ENCODE measurements around the gene PLEKHA4.
"Not testable (repeated sequence)": the region's sequence is repeated elsewhere in the genome, so short reads cannot be mapped to it uniquely, and the experiment has no call there.

PLEKHA4 gene, protein sequence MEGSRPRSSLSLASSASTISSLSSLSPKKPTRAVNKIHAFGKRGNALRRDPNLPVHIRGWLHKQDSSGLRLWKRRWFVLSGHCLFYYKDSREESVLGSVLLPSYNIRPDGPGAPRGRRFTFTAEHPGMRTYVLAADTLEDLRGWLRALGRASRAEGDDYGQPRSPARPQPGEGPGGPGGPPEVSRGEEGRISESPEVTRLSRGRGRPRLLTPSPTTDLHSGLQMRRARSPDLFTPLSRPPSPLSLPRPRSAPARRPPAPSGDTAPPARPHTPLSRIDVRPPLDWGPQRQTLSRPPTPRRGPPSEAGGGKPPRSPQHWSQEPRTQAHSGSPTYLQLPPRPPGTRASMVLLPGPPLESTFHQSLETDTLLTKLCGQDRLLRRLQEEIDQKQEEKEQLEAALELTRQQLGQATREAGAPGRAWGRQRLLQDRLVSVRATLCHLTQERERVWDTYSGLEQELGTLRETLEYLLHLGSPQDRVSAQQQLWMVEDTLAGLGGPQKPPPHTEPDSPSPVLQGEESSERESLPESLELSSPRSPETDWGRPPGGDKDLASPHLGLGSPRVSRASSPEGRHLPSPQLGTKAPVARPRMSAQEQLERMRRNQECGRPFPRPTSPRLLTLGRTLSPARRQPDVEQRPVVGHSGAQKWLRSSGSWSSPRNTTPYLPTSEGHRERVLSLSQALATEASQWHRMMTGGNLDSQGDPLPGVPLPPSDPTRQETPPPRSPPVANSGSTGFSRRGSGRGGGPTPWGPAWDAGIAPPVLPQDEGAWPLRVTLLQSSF

DNA sequence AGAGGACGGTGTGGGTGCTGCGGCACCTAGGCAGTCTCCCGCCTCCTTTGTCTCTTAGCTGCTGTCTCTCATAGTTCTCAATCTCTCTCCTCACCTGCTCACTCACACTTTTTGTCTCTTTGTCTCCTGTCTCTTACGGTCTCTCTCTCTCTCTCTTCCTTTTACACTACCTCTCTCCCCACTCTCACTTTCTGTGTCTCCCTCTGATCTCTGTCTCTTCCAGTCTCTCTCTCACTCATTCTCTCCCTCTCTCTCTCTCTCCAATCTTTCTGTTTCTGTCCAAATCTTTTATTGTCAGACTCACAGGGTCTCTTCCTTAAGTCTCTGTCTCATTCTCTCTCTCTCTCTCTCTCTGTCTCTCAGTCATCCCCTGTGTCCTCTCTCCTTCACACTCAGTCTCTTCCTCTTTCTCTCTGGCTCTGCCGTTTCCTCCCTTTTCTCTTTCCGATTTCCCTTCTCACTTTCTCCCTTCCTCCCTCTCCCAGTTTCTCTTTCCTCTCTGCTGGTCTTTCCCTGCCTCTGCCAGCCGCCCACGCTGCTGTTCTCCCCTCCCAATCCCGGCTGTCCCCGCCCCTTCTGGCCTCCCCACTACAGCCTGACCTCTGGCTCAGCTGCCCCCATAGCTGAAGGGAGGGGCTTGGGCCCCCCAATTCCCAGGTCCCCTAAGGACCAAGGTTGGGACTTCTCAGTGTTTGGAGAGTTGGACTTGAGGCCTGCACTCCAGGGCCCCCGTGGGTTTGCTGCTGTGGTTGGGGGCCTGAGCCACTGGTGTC, at the start of gene PLEKHA4:
Gene PLEKHA4, minus strand, starts transcription at position 504 of the 773 bp plus-strand sequence. CDS start 997 bp downstream, outside the sequence.
- no peak for DNase-seq

DNA sequence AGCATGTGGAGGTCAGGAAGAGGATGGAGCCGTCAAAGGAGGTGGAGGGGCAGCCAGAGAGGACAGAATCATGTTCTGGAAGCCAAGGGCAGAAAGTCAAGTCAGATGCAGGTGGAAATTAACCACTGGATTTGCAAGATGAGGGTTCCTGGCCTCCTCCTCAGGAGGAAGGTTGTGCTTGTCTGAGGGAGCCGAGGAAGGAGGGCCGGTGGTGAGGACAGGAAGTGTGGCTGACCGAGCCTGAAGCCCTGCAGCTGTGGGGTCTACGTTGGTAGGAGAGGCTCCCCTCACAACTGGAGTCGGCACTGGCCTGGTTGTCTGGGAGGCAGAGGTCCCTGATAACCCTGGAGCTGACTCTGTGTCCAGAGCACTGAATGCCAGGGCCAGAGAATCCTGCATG, 49.7 kb upstream of the PLEKHA4 start:
- no peak for DNase-seq

DNA sequence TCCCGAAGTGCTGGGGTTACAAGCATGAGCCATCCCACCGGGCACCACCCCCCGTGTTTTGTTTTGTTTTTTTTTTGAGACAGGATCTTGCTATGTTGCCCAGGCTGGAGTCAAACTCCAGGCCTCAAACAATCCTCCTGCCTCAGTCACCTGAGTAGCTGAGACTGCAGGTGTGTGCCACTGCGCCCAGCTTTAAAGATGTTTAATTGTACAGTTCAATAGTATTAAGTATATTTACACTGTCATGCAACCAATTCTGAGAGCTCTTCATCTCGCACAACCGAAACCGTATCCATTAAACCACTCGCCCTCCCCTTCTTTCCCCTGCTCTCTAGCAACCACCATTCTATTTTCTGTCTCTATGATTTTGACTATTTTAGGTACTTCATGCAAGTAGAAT, 47.3 kb upstream of the PLEKHA4 start:
- DNase-seq, result no peak

DNA sequence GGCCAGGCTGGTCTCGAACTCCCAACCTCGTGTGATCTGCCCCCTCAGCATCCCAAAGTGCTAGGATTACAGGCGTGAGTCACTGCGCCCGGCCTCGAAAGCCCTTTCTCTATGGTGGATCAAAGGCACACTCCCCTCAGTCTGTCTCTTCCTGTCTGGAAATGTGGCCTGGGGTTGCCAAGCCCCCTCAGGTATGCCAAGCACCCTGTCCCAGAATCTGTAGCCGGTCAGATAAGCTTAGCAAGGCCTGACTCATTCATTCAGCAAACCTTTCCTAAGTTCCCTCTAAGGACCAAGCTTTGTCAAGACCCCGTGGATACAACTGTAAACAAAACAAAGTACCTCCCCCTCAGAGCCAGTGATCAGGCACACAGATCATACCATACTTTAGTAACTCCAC, 45.8 kb upstream of the PLEKHA4 start:
- no peak for DNase-seq

DNA sequence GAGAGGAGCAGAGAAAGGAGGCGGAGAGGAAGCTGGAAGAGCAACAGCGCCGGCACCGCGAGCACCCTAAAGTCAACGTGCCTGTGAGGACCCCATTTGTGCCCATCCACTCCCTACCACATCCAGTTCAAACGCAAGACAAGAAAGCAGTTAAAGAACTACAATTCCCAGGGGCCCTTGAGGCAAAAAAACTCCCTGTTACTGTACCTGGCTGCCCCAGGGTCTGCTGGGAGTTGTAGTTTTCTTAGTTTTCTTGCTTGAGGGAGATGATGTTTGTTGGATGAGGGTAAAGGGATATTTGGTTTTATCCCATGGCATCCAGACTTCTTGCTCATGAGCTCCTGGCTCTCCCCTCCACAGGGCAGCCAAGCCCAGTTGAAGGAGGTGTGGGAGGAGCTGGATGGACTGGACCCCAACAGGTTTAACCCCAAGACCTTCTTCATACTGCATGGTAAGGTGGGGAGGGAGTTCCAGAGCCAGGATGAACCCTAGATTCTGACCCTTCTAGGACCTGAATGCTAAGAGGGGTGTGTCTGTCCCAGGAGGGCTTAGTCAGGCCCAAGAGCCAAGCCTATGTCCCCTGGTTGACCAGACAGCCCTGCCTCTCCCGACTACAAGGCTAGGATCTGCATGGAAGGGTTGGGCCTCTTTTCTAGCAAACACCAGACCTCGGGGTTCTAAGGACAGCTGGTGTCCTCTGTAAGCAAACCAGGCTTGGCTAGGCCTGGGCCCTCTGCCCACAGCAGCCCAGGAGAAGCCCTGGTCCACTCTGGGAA, 44.9 kb upstream of the PLEKHA4 start:
- DNase-seq, result no peak

DNA sequence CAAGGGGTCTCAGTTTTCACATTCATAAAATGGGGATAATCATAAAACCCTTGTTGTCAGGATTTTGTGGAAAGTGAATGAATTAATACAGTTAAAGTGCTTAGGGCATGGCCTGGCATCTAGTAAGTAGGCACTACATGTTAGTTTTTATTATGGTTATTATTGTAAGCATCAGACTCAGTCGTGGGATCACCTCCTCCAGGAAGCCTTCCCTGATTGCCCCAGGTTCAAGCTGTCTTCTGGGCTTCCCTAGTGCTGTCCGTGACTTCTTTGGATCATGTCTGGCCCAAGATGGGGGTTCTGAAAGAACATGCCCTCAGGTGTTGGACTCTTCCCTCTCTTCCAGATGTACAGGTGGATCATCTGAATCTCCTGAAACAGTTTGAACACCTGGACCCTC, 42.4 kb upstream of the PLEKHA4 start:
- no peak for DNase-seq

DNA sequence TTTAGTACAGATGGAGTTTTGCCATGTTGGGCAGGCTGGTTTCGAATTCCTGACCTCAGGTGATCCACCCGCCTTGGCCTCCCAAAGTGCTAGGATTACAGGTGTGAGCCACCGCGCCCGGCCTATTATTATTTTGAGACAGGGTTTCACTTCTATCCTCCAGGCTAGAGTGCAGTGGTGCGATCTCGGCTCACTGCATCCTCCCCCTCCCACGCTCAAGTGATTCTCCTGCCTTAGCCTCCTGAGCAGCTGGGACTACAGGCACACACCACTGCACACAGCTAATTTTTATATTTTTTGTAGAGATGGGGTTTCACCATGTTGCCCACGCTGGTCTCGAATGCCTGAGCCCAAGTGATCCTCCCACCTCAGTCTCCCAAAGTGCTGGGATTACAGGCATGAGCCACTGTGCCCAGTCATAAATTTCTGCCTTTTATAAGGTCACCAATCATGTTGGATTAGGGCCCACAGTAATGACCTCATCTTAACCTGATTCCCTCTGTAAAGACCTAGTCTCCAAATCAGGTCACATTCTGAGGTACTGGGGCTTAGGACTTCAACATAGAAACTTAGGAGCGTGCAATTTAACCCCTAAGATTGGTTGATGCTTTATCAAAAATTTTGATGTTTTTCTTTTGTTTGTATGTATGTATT, 41.1 kb upstream of the PLEKHA4 start:
- not testable (repeated sequence) for DNase-seq

DNA sequence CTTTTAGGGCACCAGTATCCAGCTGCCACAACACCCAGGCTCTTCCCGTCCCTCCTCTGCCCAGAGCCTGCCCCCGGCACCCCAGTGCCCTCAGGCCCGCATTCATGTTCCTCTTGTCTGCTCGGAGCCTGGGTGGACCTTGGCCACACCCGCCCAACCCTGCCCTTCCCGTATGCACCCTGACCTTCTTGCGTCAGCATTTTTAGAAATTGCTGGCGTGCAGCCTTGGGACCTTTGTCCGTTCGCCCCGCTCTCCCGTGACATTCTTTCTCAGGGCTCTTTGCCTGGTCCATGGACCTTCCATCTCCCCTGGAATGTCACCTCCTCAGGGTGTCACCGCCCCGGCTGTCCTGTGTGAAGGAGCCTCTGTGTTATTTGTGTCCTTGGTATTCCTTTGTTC, 39.3 kb upstream of the PLEKHA4 start:
- DNase-seq, result no peak

DNA sequence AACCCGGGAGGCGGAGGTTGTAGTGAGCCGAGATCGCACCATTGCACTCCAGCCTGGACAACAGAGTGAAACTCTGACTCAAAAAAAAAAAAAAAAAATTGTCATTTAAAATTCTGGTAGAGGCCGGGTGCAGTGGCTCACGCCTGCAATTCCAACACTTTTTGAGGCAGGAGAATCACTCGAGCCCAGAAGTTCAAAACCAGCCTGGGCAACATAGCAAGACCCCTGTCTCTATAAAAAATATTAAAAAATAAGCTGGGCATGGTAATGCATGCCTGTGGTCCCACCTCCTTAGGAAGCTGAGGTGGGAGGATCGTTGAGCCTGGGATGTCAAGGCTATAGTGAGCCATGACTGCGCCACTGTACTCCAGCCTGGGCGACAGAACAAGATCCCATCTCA, 37.9 kb upstream of the PLEKHA4 start:
- DNase-seq, result no peak

DNA sequence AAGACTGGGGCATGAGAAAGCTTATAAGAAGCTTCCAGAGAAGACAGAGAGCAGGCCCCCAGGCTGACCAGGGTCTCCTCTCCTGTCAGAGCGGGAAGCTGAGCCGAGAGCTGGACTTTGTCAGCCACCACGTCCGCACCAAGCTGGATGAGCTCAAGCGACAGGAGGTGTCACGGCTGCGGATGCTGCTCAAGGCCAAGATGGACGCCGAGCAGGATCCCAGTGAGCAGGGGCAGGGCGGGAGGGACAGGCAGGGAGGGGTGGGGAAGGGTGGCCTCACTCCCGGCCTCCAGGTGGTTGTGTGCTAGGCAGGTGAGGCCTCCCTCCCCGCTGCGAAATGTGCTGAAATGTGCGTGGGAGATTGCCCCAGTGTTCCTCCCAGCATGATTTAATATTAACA, 37.2 kb upstream of the PLEKHA4 start:
- no peak for DNase-seq

DNA sequence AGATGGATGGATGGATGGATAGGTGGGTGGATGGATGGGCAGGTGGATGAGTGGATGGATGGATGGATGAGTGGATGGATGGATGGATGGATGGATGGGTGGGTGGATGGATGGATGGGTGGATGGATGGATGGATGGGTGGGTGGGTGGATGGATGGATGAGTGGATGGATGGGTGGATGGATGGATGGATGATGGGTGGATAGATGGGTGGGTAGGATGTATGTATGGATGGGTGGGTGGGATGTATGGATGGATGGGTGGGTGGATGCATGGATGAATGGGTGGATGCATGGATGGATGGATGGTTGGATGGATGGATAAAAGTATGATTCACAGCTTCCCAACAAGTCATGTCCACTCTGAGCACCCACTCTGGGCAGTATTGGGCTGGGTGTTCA, 35.4 kb upstream of the PLEKHA4 start:
- not testable (repeated sequence) for DNase-seq

DNA sequence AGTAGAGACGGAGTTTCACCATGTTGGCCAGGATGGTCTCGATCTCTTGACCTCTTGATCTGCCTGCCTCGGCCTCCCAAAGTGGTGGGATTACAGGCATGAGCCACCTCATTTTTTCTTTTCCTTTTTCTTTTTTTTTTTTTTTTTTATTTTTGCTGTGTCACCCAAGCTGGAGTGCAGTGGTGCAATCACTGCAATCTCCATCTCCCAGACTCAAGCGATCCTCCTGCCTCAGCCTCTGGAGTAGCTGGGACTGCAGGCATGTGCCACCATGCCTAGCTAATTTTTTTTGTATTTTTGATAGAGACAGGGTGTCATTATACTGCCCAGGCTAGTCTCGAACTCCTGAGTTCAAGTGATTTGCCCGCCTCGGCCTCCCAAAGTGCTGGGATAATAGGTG, 33.9 kb upstream of the PLEKHA4 start:
- not testable (repeated sequence) for DNase-seq

DNA sequence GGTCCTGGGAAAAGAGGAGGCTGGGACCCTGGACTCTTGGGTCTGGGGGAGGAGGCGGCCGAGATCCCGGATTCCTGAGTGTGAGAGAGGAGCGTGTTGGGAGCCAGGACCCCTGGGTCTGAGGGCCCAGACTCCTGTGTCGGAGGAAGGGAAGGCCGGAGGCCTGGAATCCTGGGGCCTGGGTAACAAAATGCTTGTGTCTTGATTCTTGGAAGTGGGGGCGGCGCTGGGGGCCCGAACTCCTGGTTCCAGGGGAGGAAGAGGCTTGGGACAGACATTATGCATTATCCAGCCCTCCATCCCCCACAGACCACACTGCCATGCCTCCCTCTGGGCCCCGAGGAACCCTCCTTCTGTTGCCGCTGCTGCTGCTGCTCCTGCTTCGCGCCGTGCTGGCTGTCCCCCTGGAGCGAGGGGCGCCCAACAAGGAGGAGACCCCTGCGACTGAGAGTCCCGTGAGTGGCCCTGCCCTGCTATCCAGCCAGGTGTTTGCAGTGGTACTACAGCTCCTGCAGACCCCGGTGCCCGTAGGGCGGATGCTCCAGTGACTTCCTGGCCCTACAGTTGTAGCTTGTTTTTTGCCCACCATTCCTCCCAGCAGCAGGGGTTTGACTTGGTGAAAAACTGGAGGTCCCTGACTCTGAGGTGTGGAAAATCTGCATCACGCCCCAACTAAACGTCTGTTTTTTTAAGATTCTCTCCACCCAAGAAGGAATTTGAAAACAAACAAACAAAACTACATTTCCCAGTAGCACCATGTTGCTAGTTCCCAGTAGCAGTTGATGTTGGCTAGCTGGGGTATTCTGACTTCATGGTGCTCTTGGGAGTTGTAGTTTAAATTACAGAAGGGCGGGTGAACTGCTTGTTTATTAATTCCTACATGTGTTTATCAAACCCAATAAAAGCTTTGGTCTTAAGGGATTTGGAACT, 32.3 kb upstream of the PLEKHA4 start:
- DNase-seq, result no peak

DNA sequence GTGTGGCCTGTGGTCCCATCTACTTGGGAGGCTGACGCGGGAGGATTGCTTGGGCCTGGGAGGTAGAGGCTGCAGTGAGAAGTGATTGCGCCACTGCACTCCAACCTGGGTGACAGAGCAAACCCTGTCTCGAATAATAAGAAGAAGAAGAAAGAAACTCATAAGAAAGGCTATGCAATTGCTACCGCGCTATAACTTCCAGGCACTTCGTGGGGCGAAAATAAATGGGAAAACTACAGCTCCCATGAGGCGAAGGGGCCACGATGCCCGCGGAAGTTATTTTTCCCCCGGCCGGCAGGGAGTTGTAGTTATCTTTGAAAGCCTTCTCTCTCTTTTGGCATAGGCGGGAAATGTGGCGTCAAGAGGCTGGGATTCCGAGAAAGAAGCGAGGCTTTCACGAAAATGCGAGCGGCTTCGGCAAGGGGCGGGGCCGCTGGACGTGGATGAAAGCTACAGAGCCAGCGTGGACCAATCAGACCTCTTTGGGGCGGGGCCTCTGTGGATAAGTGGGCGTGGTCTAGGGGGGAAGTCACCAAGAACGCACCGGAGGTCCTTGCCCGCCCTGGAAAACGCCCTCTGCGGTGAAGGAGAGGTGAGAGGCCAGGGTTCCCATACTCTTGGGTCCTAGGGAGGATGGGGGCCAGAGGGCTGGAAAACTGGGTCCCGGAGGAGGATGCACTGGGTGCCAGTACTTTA, 31.5 kb upstream of the PLEKHA4 start, which contains the start of gene NUCB1:
Gene NUCB1, plus strand, starts transcription at position 532 of the 696 bp plus-strand sequence. CDS start 485 bp downstream, outside the sequence.
- peak; percentile 92 for DNase-seq

DNA sequence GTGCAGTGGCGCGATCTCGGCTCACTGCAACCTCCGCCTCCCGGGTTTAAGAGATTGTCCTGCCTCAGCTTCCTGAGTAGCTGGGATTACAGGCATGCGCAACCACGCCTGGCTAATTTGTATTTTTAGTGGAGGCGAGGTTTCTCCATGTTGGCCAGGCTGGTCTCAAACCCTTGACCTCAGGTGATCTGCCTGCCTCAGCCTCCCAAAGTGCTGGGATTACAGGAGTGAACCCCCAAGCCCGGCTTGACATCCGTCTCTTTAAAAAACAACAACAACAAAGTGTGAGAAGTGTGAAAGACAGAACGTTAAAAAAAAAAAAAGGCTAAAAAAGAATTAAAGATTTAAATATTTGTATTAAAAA, 31.0 kb upstream of the PLEKHA4 start:
- DNase-seq, result not testable (repeated sequence)

DNA sequence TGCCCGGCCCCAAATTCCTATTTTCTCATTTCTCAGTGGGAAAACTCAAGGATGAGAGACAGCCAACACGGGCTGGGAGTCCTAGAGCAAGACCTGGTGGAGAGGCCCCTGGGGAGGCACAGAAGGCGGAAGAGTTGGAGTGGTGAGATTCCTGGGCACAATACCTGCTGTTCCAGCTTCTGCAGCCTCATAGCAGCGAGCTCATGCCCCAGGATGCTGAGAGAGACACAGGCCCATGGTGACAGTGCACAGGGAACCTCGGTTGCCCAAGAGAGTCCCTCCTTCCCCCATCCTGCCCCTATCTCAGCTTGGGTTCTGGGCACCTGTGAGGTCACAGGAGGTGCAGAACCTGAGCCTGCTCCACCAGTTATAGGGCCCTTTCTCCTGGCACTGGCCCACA, 28.8 kb upstream of the PLEKHA4 start:
- no peak for DNase-seq

DNA sequence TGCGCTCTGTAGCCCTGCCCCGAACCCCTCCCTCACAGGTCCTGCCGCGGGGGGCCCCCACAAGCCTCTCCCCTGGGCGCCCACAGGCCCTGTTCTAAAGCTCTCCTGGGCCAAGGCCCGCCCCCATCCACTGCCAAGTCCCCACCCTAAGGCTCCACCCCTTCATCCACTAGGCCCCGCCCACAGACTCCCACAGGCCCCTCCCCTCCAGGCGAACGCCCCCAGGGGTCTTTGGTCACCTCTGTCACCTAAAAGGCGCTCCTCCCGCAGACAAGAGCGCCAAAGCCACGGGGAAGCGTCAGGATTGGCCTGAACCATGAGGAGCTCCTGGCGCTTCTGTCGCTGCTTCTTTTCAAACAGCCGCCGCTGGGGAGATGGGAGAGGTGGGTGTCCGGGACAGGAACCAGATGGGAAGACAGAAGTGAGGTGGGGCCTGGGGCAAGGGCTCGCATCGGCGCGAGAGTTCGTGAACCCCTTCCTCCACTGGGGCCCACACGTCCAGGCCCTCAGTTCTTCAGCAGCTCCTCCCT, 27.8 kb upstream of the PLEKHA4 start:
- DNase-seq, result peak; percentile 44

DNA sequence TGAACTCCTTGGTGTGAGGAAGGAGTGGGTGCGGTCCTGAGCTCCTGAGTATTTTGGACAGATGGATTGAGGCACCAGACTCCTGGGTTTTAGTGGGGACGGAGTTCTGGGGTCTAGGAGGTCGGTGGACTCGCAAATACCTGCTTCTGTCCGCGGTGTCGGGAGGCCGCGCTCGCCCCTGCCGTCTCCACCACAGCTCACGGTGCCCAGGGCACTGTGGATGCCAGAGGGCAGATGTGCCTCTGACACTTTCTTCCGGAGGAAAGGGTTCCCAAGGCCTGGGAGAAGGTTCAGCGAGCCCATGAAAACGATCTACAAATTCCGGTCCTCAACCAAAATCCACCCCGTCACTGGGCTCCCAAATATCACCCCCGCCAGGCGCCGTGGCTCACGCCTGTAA, 26.8 kb upstream of the PLEKHA4 start:
- DNase-seq, result no peak

DNA sequence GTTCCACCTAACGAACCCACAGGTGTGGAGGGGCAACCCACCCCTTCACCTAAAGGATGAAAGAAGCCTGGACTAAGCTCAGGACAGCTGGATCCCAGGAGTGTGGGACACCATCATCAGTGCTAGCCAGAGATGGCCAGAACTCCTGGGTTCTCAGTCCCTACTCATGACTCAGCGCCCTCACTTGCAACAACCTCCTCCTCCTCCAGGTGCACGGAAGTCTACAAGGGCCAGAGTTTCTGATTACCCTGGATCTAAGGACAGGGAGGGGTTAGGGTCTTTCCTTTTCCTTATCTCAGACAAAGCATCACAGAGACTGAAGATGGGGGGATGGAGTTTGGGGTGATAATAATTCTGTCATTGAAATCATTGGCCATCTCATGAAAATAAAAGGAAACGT, 22.1 kb upstream of the PLEKHA4 start:
- DNase-seq, result no peak

DNA sequence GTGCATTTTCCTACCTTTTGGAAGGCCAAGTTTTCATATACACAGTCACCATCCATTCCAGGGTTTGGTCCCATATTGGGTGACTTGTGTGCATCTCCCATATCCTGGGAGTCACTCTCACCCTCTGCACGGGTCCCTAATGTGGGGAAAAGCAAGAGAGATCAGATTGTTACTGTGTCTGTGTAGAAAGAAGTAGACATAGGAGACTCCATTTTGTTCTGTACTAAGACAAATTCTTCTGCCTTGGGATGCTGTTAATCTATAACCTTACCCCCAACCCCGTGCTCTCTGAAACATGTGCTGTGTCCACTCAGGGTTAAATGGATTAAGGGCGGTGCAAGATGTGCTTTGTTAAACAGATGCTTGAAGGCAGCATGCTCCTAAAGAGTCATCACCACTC, 21.1 kb upstream of the PLEKHA4 start:
- DNase-seq, result not testable (repeated sequence)

Data from 8988T (cell line).